Astrocyte of the spinal cord (primary cell): ENCODE measurements around the gene TRMT1L.

Source experiments
- DNase-seq: peaks from one replicate; pipeline ENCODE4 v3.0.0; 2011; ENCODE audit warnings: low read depth, low spot score
- H3K4me3 ChIP-seq: 2 replicates; pipeline ENCODE4 v1.5.1; 2011; ENCODE audit warnings: low read depth, mild to moderate bottlenecking, low read length, moderate library complexity
- in situ Hi-C: cut with HindIII; loops from 2 replicates; pipeline ENCODE4 v1.10.0; 2017; ENCODE audit warnings: low sequenced_read_pairs
- TF ChIP-seq, protein P1 (sequence below): IDR thresholded peaks from 2 replicates; pipeline ENCODE4 v1.5.1; 2012; ENCODE audit warnings: low read depth, mild to moderate bottlenecking, low read length, inconsistent platforms

Gene TRMT1L

GRCh38 chr1:185096531-185096930, 60.2 kb downstream of the TRMT1L start:
- no peak for DNase-seq
- TF ChIP-seq, protein P1, sequence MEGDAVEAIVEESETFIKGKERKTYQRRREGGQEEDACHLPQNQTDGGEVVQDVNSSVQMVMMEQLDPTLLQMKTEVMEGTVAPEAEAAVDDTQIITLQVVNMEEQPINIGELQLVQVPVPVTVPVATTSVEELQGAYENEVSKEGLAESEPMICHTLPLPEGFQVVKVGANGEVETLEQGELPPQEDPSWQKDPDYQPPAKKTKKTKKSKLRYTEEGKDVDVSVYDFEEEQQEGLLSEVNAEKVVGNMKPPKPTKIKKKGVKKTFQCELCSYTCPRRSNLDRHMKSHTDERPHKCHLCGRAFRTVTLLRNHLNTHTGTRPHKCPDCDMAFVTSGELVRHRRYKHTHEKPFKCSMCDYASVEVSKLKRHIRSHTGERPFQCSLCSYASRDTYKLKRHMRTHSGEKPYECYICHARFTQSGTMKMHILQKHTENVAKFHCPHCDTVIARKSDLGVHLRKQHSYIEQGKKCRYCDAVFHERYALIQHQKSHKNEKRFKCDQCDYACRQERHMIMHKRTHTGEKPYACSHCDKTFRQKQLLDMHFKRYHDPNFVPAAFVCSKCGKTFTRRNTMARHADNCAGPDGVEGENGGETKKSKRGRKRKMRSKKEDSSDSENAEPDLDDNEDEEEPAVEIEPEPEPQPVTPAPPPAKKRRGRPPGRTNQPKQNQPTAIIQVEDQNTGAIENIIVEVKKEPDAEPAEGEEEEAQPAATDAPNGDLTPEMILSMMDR, result no peak
- no peak overlapping the region for H3K4me3 ChIP-seq
- in situ Hi-C loops, result no loop called here

DNA sequence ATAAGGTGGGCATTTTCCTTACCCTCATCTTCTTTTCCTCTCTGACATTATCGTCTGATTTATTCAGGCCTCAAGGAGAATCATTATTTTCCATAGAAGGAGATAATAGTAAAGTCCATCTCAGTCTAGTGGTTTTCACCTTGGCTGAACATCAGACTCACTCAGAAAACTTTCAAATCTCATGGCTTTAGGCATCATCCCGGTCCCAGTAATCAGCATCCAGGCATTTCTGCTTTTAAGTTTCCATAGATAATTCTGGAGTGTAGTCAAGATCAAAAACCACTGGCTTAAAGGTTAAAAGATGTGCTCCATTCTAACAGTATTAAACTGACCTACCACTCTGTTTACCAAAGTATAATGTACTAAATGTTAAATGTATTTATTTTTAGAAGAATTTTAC, 62.0 kb downstream of the TRMT1L start:
- DNase-seq, result no peak
- no peak overlapping the region for H3K4me3 ChIP-seq
- in situ Hi-C loops, result no loop called here
- TF ChIP-seq, protein P1, result no peak

GRCh38 chr1:185091480-185091879, 65.3 kb downstream of the TRMT1L start:
- no peak overlapping the region for H3K4me3 ChIP-seq
- DNase-seq, result no peak
- in situ Hi-C loops, result no loop called here
- TF ChIP-seq, protein P1, result no peak

- no peak overlapping the region for H3K4me3 ChIP-seq
- in situ Hi-C loops, result no loop called here
- TF ChIP-seq, protein P1, result no peak
- no peak for DNase-seq
These were observed 69.0 kb downstream of the TRMT1L start for GRCh38 chr1:185087746-185088145.

- H3K4me3 ChIP-seq, result no peak overlapping the region
- in situ Hi-C loops, result no loop called here
- TF ChIP-seq, protein P1, result no peak
- no peak for DNase-seq
These were observed 69.7 kb downstream of the TRMT1L start for GRCh38 chr1:185087101-185087500.

DNA sequence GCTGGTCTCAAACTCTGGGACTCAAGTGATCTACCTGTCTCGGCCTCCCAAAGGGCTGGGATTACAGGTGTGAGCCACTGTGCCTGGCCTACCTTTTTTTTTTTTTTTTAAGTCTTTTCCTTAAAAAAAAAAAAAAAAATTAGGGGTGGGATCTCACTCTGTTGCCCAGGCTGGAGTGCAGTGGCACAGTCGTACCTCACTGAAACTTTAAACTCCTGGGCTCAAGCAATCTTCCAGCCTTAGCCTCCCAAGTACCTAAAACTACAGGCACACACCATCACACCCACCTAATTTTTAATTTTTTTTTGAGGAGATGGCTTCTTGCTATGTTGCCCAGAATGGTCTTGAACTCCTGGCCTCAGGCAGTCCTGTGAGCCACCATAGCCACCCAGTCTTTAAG, 72.9 kb downstream of the TRMT1L start:
- no peak overlapping the region for H3K4me3 ChIP-seq
- DNase-seq, result no peak
- in situ Hi-C loops, result no loop called here
- TF ChIP-seq, protein P1, result no peak

- no peak overlapping the region for H3K4me3 ChIP-seq
- TF ChIP-seq, protein P1, result no peak
- in situ Hi-C loops, result no loop called here
- no peak for DNase-seq
These were observed 76.3 kb downstream of the TRMT1L start for GRCh38 chr1:185080422-185080821.
